C4-2B (cell line): ENCODE data around the gene DLGAP1.

Source experiments
- CTCF ChIP-seq: fragments of 450-650 bp; conservative IDR thresholded peaks from 2 replicates; pipeline ENCODE4 v1.5.1; 2017; ENCODE audit warnings: mild to moderate bottlenecking
- ZFX ChIP-seq: fragments of 450-650 bp; IDR thresholded peaks from 2 replicates; pipeline ENCODE4 v1.6.1; 2017

- no peak for TF ChIP-seq ZFX
- no peak for TF ChIP-seq CTCF
Measured at GRCh38 chr18:3985020-3985419, 470.1 kb downstream of the DLGAP1 start.
